Central memory CD4-positive, alpha-beta T cell (primary cell): ENCODE measurements around the gene RINL.

Source experiments
- DNase-seq: peaks from one replicate; pipeline ENCODE4 v3.0.0; 2022
- total RNA-seq, 3 experiments: gene quantifications; one replicate each; lab custom pipeline; 2026; lab: John Stamatoyannopoulos, UW

RINL gene
- 41.3 to 67.7 (median 55.5) reads per million in 3 experiments for total RNA-seq

GRCh38 chr19:38877781-38878574 is at the start of gene RINL:
Gene RINL, minus strand, starts transcription at chr19:38878275. Its CDS starts 1,533 bp downstream, at chr19:38876742.
- DNase-seq: peak; percentile 69

GRCh38 chr19:38924388-38924787 is 46.3 kb upstream of the RINL start:
- DNase-seq: no peak

- DNase-seq: no peak
Observed at GRCh38 chr19:38922482-38922881, 44.4 kb upstream of the RINL start.

- no peak for DNase-seq
Observed at GRCh38 chr19:38921420-38922274, 43.6 kb upstream of the RINL start.

GRCh38 chr19:38920602-38921419 is 42.7 kb upstream of the RINL start:
- DNase-seq: no peak

GRCh38 chr19:38919837-38920601 is 41.9 kb upstream of the RINL start:
- DNase-seq: no peak

GRCh38 chr19:38918526-38918925 is 40.5 kb upstream of the RINL start:
- no peak for DNase-seq

- DNase-seq: no peak
Observed at GRCh38 chr19:38917921-38918491, 39.9 kb upstream of the RINL start.

GRCh38 chr19:38917516-38917915 is 39.4 kb upstream of the RINL start:
- DNase-seq: no peak

- DNase-seq: no peak
Observed at GRCh38 chr19:38915329-38916321, 37.5 kb upstream of the RINL start.

- DNase-seq: no peak
Observed at GRCh38 chr19:38913958-38914357, 35.9 kb upstream of the RINL start.

GRCh38 chr19:38912600-38913514 is 34.8 kb upstream of the RINL start:
- DNase-seq: no peak

- DNase-seq: no peak
Observed at GRCh38 chr19:38911388-38912001, 33.4 kb upstream of the RINL start.

GRCh38 chr19:38910488-38910887 is 32.4 kb upstream of the RINL start:
- DNase-seq: no peak

GRCh38 chr19:38908911-38909310 is 30.8 kb upstream of the RINL start:
- DNase-seq: no peak

- DNase-seq: no peak
Observed at GRCh38 chr19:38907670-38908069, 29.6 kb upstream of the RINL start.

GRCh38 chr19:38907227-38907626 is 29.2 kb upstream of the RINL start:
- DNase-seq: no peak

- DNase-seq: no peak
Observed at GRCh38 chr19:38905620-38906019, 27.5 kb upstream of the RINL start.
